H1 (cell line): ENCODE data around the gene SHPK. TPM values are rescaled to one million over a fixed set of nuclear protein-coding genes. Genes with fewer than 3 reads are reported as not detected.
A peak's percentile ranks its signal among the peaks of the same experiment; 100 is the strongest.

ENCODE experiments used
- CTCF ChIA-PET: fragments of 300-600 bp; sonication (Branson Sonifier 250); formaldehyde crosslinking; loops from one replicate; lab custom pipeline; 2021; ENCODE audit not compliant: partially characterized antibody; lab: Charles Lee
- POLR2A ChIA-PET: fragments of 300-600 bp; sonication (Branson Sonifier 250); formaldehyde crosslinking; loops from one replicate; lab custom pipeline; 2021; ENCODE audit warnings: inconsistent platforms; ENCODE audit not compliant: partially characterized antibody; lab: Charles Lee
- DNase-seq, 2 experiments: peaks; one replicate each; pipeline versions ENCODE4 v3.0.0 to v3.0.0-alpha.2; 2010 to 2022; ENCODE audit warnings: low spot score in 2 of 2, low read depth in 1 of 2, mixed read lengths in 1 of 2
- FAIRE-seq: peaks from 2 replicates; lab custom pipeline; 2011; peaks lifted over from hg19 to GRCh38; lab: Jason Lieb, UNC
- H2AFZ ChIP-seq: 2 replicates; pipeline ENCODE4 v1.8.1; 2012; ENCODE audit warnings: low read length, inconsistent platforms
- H2AK5ac ChIP-seq: 2 replicates; pipeline ENCODE4 v1.6.1; 2013; ENCODE audit warnings: low read depth, low read length
- H2BK120ac ChIP-seq: replicated peaks from 2 replicates; pipeline ENCODE3; 2013; ENCODE audit warnings: low read depth, low read length, inconsistent platforms
- H2BK12ac ChIP-seq: 2 replicates; pipeline ENCODE4 v1.6.1; 2013; ENCODE audit warnings: low read depth, low read length
- H2BK15ac ChIP-seq: 2 replicates; pipeline ENCODE4 v1.6.1; 2013; ENCODE audit warnings: low read length
- H2BK20ac ChIP-seq: 2 replicates; pipeline ENCODE4 v1.6.1; 2013; ENCODE audit warnings: low read length
- H2BK5ac ChIP-seq: 2 replicates; pipeline ENCODE4 v1.6.1; 2013; ENCODE audit warnings: low read depth, low read length
- H3K14ac ChIP-seq: 2 replicates; pipeline ENCODE4 v1.6.1; 2013; ENCODE audit warnings: inconsistent platforms; ENCODE audit not compliant: insufficient read length
- H3K18ac ChIP-seq: 2 replicates; pipeline ENCODE4 v1.6.1; 2013; ENCODE audit warnings: low read length; ENCODE audit errors: extremely low read depth
- H3K23ac ChIP-seq: 2 replicates; pipeline ENCODE4 v1.6.1; 2013; ENCODE audit warnings: inconsistent platforms; ENCODE audit not compliant: insufficient read length
- H3K23me2 ChIP-seq: 2 replicates; pipeline ENCODE4 v1.6.1; 2013; ENCODE audit warnings: low read depth, low read length
- H3K27ac ChIP-seq: 2 replicates; pipeline ENCODE4 v1.6.1; 2011; ENCODE audit warnings: low read depth, low read length, inconsistent platforms
- H3K27me3 ChIP-seq, 4 experiments: replicated peaks in 1 of 4; 1 replicate in 1 of 4; 2 replicates in 3 of 4; pipeline versions ENCODE4 v1.6.1 to v1.8.1; 2011 to 2013; ENCODE audit warnings: low read length in 3 of 4, mild to moderate bottlenecking in 3 of 4, inconsistent platforms in 2 of 4, mixed read lengths in 2 of 4, moderate library complexity in 1 of 4; ENCODE audit not compliant: control insufficient read depth in 3 of 4, insufficient read depth in 3 of 4; ENCODE audit errors: extremely low read depth in 1 of 4
- H3K36me3 ChIP-seq, 4 experiments: 2 replicates each; pipeline versions ENCODE4 v1.6.1 to v1.8.1; 2011 to 2013; ENCODE audit warnings: mild to moderate bottlenecking in 4 of 4, low read length in 3 of 4, moderate library complexity in 2 of 4, control low read depth in 1 of 4, inconsistent platforms in 1 of 4; ENCODE audit not compliant: insufficient read depth in 4 of 4, control insufficient read depth in 2 of 4
- H3K4ac ChIP-seq: replicated peaks from 2 replicates; pipeline ENCODE3; 2013; ENCODE audit warnings: low read length, low read depth, mixed read lengths, inconsistent platforms; ENCODE audit not compliant: insufficient read length
- H3K4me1 ChIP-seq, 4 experiments: replicated peaks in 1 of 4; 1 replicate in 1 of 4; 2 replicates in 3 of 4; pipeline versions ENCODE4 v1.6.1 to v1.8.1; 2011 to 2013; ENCODE audit warnings: low read length in 3 of 4, inconsistent platforms in 2 of 4, mixed read lengths in 1 of 4; ENCODE audit not compliant: insufficient read depth in 4 of 4, control insufficient read depth in 3 of 4
- H3K4me2 ChIP-seq, 2 experiments: 2 replicates each; pipeline versions ENCODE4 v1.6.1 to v1.8.1; 2011 to 2013; ENCODE audit warnings: low read depth in 2 of 2, low read length in 2 of 2, control low read depth in 1 of 2, inconsistent platforms in 1 of 2, mild to moderate bottlenecking in 1 of 2; ENCODE audit not compliant: insufficient read depth in 1 of 2
- H3K4me3 ChIP-seq, 4 experiments: fragments of 200-600, 300-600 bp in 1 of 4; sonication (generic), shearing (Covaris generic), sonication (Bioruptor Twin) in 1 of 4; 2 replicates each; pipeline versions ENCODE4 v1.5.1 to v1.8.1; 2011 to 2016; ENCODE audit warnings: low read length in 4 of 4, low read depth in 3 of 4, control low read depth in 2 of 4, inconsistent platforms in 2 of 4, mild to moderate bottlenecking in 2 of 4, mixed read lengths in 1 of 4, moderate library complexity in 1 of 4; ENCODE audit not compliant: insufficient read depth in 2 of 4; ENCODE audit errors: extremely low read depth in 1 of 4
- H3K56ac ChIP-seq: replicated peaks from 2 replicates; pipeline ENCODE3; 2013; ENCODE audit warnings: low read depth, mild to moderate bottlenecking, mixed read lengths, low read length, inconsistent platforms; ENCODE audit not compliant: insufficient read length
- H3K79me1 ChIP-seq: 2 replicates; pipeline ENCODE4 v1.6.1; 2013; ENCODE audit warnings: low read depth, low read length, control low read depth
- H3K79me2 ChIP-seq, 2 experiments: 2 replicates each; pipeline versions ENCODE4 v1.6.1 to v1.8.1; 2012 to 2013; ENCODE audit warnings: low read length in 2 of 2, mild to moderate bottlenecking in 2 of 2, inconsistent platforms in 1 of 2; ENCODE audit not compliant: insufficient read depth in 2 of 2, control insufficient read depth in 1 of 2
- H3K9ac ChIP-seq, 4 experiments: replicated peaks in 1 of 4; 1 replicate in 1 of 4; 2 replicates in 3 of 4; pipeline versions ENCODE4 v1.6.1 to v1.8.1; 2011 to 2013; ENCODE audit warnings: low read depth in 3 of 4, low read length in 3 of 4, control low read depth in 2 of 4, mild to moderate bottlenecking in 2 of 4, moderate library complexity in 2 of 4, inconsistent platforms in 1 of 4; ENCODE audit errors: extremely low read depth in 1 of 4
- H3K9me3 ChIP-seq, 2 experiments: 2 replicates each; pipeline versions ENCODE4 v1.6.1 to v1.8.1; 2012 to 2013; ENCODE audit warnings: mild to moderate bottlenecking in 2 of 2, moderate library complexity in 2 of 2, control low read depth in 1 of 2, inconsistent platforms in 1 of 2, low read depth in 1 of 2, low read length in 1 of 2, mixed read lengths in 1 of 2; ENCODE audit not compliant: insufficient read depth in 2 of 2
- H4K20me1 ChIP-seq, 2 experiments: replicated peaks in 1 of 2; 2 replicates each; pipeline versions ENCODE3 to v1.8.1; 2011 to 2013; ENCODE audit warnings: inconsistent platforms in 2 of 2, low read length in 2 of 2, mild to moderate bottlenecking in 1 of 2; ENCODE audit not compliant: insufficient read depth in 2 of 2, control insufficient read depth in 1 of 2
- H4K5ac ChIP-seq: 2 replicates; pipeline ENCODE4 v1.6.1; 2013; ENCODE audit warnings: low read length, low read depth, mixed read lengths, inconsistent platforms; ENCODE audit not compliant: insufficient read length
- H4K8ac ChIP-seq: 2 replicates; pipeline ENCODE4 v1.8.0; 2013; ENCODE audit warnings: mild to moderate bottlenecking, moderate library complexity, low read length, inconsistent platforms; ENCODE audit not compliant: insufficient read depth; ENCODE audit errors: extremely low read depth
- H4K91ac ChIP-seq: replicated peaks from 2 replicates; pipeline ENCODE3; 2013; ENCODE audit warnings: low read length, mixed read lengths, inconsistent platforms; ENCODE audit not compliant: insufficient read length
- E2F6 ChIP-seq: IDR thresholded peaks from 2 replicates; pipeline ENCODE4 v1.6.1; 2012; ENCODE audit warnings: inconsistent platforms
- KDM1A ChIP-seq: fragments of 200-600, 300-600 bp; sonication (generic); IDR thresholded peaks from 2 replicates; pipeline ENCODE4 v1.7.1; 2016; ENCODE audit warnings: mild to moderate bottlenecking, low read length, borderline replicate concordance
- KDM5A ChIP-seq: fragments of 200-600 bp; IDR thresholded peaks from 2 replicates; pipeline ENCODE4 v1.7.1; 2012; ENCODE audit warnings: mild to moderate bottlenecking, low read length, inconsistent platforms, mixed read lengths
- PHF8 ChIP-seq: fragments of 200-600 bp; sonication (generic); conservative IDR thresholded peaks from 2 replicates; pipeline ENCODE4 v1.7.1; 2012; ENCODE audit warnings: low read depth, mild to moderate bottlenecking, inconsistent platforms, low read length, moderate library complexity
- RFX5 ChIP-seq: IDR thresholded peaks from 2 replicates; pipeline ENCODE4 v1.6.1; 2011; ENCODE audit warnings: low read depth, low read length, improper control_type of control experiment, borderline replicate concordance
- SIN3A ChIP-seq, 2 experiments: IDR thresholded peaks in 1 of 2; conservative IDR thresholded peaks in 1 of 2; 2 replicates each; pipeline ENCODE4 v1.6.1; 2011 to 2012; ENCODE audit warnings: low read length in 2 of 2, improper control_type of control experiment in 1 of 2, low read depth in 1 of 2, mild to moderate bottlenecking in 1 of 2
- TCF12 ChIP-seq: IDR thresholded peaks from 2 replicates; pipeline ENCODE4 v1.6.1; 2011; ENCODE audit warnings: low read depth, mild to moderate bottlenecking, low read length
- whole genome bisulfite sequencing, 2 experiments: shearing (Covaris generic) in 1 of 2; methylation state at CpG; one replicate each; pipeline versions ENCODE4 v1.1.6 to v1.1.7; 2013 to 2015; ENCODE audit warnings: low lambda C conversion rate in 2 of 2, mixed read lengths in 2 of 2, inconsistent platforms in 1 of 2, low coverage in 1 of 2, missing lambda C conversion rate in 1 of 2; ENCODE audit not compliant: insufficient replicate concordance in 2 of 2, insufficient coverage in 1 of 2, insufficient read length in 1 of 2; ENCODE audit errors: extremely low coverage in 1 of 2, missing lambda C conversion rate in 1 of 2; 5-methylcytosine and 5-hydroxymethylcytosine counted together
- long read RNA-seq, 2 experiments: library from RNA in 1 of 2; library from capped mRNA in 1 of 2; stranded (forward); transcript quantifications; one replicate each; pipeline ENCODE4 v2.0.0, GENCODE V29; 2021; ENCODE audit warnings: inconsistent platforms in 1 of 2
- polyA minus RNA-seq, 3 experiments: library from RNA; depleted of rRNA, polyadenylated mRNA; stranded (reverse); fragments of >200 nt; gene quantifications; 1 replicate in 2 of 3; 2 replicates in 1 of 3; pipeline ENCODE4 v1.2.3, GENCODE V29; 2011
- polyA plus RNA-seq, 7 experiments: library from polyadenylated mRNA; depleted of rRNA in 3 of 7; stranded (reverse) in 5 of 7; unstranded in 2 of 7; fragments of >200 nt in 5 of 7; fragments of 200-250 nt in 2 of 7; gene quantifications; 1 replicate in 5 of 7; 2 replicates in 1 of 7; 4 replicates in 1 of 7; pipeline versions ENCODE4 v1.2.1 to v1.2.3, GENCODE V29; 2011 to 2013; ENCODE audit warnings: missing spikeins in 2 of 7, mixed read lengths in 2 of 7
- total RNA-seq: library from RNA; stranded (reverse); fragmentation: NEBNext Ultra II Directional; extraction: Animal tissue kit (Norgen Biotek cat#: 25700); gene quantifications from 2 replicates; pipeline ENCODE4 v1.2.1, GENCODE V29; 2021

Gene SHPK
- total RNA-seq (36.7 and 37.3 TPM in 2 replicates), polyA plus RNA-seq (2011; rRNA removed) (28.6 and 35.5 TPM in 2 replicates), polyA minus RNA-seq (2011; rRNA and poly(A)+ RNA removed) (52.4 and 60.5 TPM in 2 replicates)
- 31.3 TPM for polyA plus RNA-seq (2011; cell fraction: cytosol; rRNA removed)
- polyA plus RNA-seq (2011; cell fraction: nucleus; rRNA removed) = 30.6 TPM
- 23.2 to 29.6 TPM (median 26.8 TPM) in 4 replicates for polyA plus RNA-seq (2012, experiment 1 of 2)
- polyA plus RNA-seq (2012, experiment 2 of 2) = 30.1 TPM
- 17.8 TPM for polyA plus RNA-seq (2013, experiment 1 of 2)
- polyA plus RNA-seq (2013, experiment 2 of 2) = 18.5 TPM
- 28.8 TPM for polyA minus RNA-seq (2011; cell fraction: cytosol; rRNA and poly(A)+ RNA removed)
- polyA minus RNA-seq (2011; cell fraction: nucleus; rRNA and poly(A)+ RNA removed) = 26.7 TPM
- long read RNA-seq, experiment 1, transcript SHPK-201 (7 exons, 3,838 nt) = major isoform, 6 of 36 reads
- long read RNA-seq, experiment 1, partial matches to known transcripts = 3 of 36 reads
- long read RNA-seq, experiment 1, other reads (novel, unspliced or antisense) = 27 of 36 reads
- long read RNA-seq, experiment 2, partial matches to known transcripts = 0 of 3 reads
- long read RNA-seq, experiment 2, other reads (novel, unspliced or antisense) = 3 of 3 reads

- H3K23me2 ChIP-seq = peaks cover 6% of the 10 kb centered on the region; the same call in 1 of the 2 replicates
- ChIA-PET CTCF (interaction anchor here (0.5 to 2.0 kb wide), 7 partner anchors 10 to 145 kb away, joined by 3 to 8 read pairs (median 3); no protein-coding TSS in a partner anchor), POLR2A (interaction anchor here (0.6 to 3.4 kb wide), 15 partner anchors 9 to 172 kb away, joined by 3 to 19 read pairs (median 4); partner anchors contain the start of gene TAX1BP3)
- H3K14ac ChIP-seq = no peak within 1 kb of the TSS
- peak within 1 kb of the TSS; percentile 97 for H4K91ac ChIP-seq
- H3K36me3 ChIP-seq = peaks cover 3 to 12% (median 6%) of the 10 kb centered on the region in 4 experiments; a peak in 6 of 8 replicates
- H2BK15ac ChIP-seq = no peak within 1 kb of the TSS
- peak within 1 kb of the TSS; percentile 79 to 90 (median 84) for H3K9ac ChIP-seq
- H3K4me2 ChIP-seq = peak within 1 kb of the TSS; percentile 50 to 92
- peaks cover 2 to 11% of the 10 kb centered on the region in 2 experiments for H4K20me1 ChIP-seq
- H3K4me3 ChIP-seq = peak within 1 kb of the TSS; percentile 87 to 95 (median 88)
- H2BK120ac ChIP-seq = peak within 1 kb of the TSS; percentile 90
- peak within 1 kb of the TSS; percentile 90 for H2BK5ac ChIP-seq
- peak within 1 kb of the TSS; percentile 78; the same call in 1 of the 2 replicates for H2AFZ ChIP-seq
- H3K4me1 ChIP-seq = peaks cover 0 to 8% (median 5%) of the 10 kb centered on the region in 4 experiments; a peak in 3 of 7 replicates
- H2BK20ac ChIP-seq = no peak within 1 kb of the TSS
- H3K18ac ChIP-seq = peak within 1 kb of the TSS; percentile 100
- peak within 1 kb of the TSS; percentile 99 for H4K8ac ChIP-seq
- H4K5ac ChIP-seq = peak within 1 kb of the TSS; percentile 99
- peaks cover 0 to 20% of the 10 kb centered on the region in 2 experiments; a peak in 2 of 4 replicates for H3K79me2 ChIP-seq
- FAIRE-seq = no peak
- H3K9me3 ChIP-seq = no peaks in the 10 kb centered on the region
- peaks cover 6% of the 10 kb centered on the region; the same call in 1 of the 2 replicates for H3K79me1 ChIP-seq
- peak within 1 kb of the TSS; percentile 96 for H3K27ac ChIP-seq
- peak; percentile 82 to 95 for DNase-seq
- H3K23ac ChIP-seq = no peak within 1 kb of the TSS
- peak within 1 kb of the TSS; percentile 91 for H3K4ac ChIP-seq
- H3K56ac ChIP-seq = peak within 1 kb of the TSS; percentile 95
- no peak within 1 kb of the TSS for H2AK5ac ChIP-seq
- WGBS, 2 experiments = 2% methylated on average over 36 of the region's 68 CpGs; no CpG with 5 or more reads in 1 of the 2 experiments
- no peaks in the 10 kb centered on the region for H3K27me3 ChIP-seq
- no peak within 1 kb of the TSS for H2BK12ac ChIP-seq
- TF ChIP-seq SIN3A (conservative IDR thresholded peaks at IDR 0.05 in 1 of 2, IDR thresholded peaks at IDR 0.05 in 1 of 2; ENCODE audit: low read depth in 1 of 2, low read length in 2 of 2) = peak; percentile 94 to 95
- no peak; the same call in 1 of the 2 replicates for TF ChIP-seq KDM5A
- peak; percentile 77; the same call in 1 of the 2 replicates for TF ChIP-seq PHF8
- no peak for TF ChIP-seq KDM1A
- peak; percentile 75 for TF ChIP-seq E2F6
- TF ChIP-seq RFX5 = no peak
- 0 out of 2 replicates have a peak, but pooled peaks have one; percentile 76 for TF ChIP-seq TCF12
Observed at GRCh38 chr17:3636154-3636907, at the start of gene SHPK, which contains the start of gene CTNS. SHPK (minus strand) TSS chr17:3636250; CDS start chr17:3636219, 31 bp downstream. CTNS (plus strand) TSS chr17:3636760; CDS start chr17:3640207, 3,447 bp downstream.
